ENCODE results near the gene RAB36.

RAB36 gene

DNA sequence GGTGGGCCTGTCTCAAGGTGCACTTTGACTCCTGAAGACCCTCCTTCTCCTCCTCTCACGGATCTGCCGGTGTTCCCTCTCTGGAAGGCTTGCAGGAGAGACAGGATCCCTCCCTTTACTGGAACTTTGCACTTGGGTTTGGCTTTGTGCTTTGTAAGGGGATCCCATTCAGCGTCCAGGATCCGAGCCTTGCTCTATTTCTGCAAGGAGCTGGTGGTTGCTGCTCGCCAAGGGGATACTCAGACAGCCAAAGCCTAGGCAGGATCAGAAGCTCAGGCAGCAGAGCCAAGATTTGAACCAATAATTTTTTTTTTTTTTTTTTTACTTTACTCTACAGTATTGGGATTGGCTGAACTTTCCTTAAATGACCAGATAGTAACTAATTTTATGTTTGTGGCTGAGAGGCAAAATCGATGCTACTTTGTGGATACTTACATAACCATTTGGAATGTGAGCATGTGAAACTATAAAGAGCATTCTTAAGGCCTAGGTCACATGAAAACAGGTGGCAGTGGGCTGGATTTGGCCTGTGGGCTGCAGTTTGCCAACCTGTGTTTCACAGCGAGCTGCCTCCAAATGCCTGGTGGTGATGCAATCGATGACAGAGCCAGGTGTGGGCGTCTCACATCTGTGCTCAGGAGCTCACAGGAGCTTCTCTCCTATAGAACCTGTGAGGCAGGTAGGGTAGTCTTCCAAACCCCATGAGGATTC, 60.2 kb downstream of the RAB36 start:
- TF ChIP-seq, protein P1, sequence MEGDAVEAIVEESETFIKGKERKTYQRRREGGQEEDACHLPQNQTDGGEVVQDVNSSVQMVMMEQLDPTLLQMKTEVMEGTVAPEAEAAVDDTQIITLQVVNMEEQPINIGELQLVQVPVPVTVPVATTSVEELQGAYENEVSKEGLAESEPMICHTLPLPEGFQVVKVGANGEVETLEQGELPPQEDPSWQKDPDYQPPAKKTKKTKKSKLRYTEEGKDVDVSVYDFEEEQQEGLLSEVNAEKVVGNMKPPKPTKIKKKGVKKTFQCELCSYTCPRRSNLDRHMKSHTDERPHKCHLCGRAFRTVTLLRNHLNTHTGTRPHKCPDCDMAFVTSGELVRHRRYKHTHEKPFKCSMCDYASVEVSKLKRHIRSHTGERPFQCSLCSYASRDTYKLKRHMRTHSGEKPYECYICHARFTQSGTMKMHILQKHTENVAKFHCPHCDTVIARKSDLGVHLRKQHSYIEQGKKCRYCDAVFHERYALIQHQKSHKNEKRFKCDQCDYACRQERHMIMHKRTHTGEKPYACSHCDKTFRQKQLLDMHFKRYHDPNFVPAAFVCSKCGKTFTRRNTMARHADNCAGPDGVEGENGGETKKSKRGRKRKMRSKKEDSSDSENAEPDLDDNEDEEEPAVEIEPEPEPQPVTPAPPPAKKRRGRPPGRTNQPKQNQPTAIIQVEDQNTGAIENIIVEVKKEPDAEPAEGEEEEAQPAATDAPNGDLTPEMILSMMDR (IDR thresholded peaks at IDR 0.05; ENCODE audit: low read length, missing control alignments), result no peak
- no peak overlapping the region for H3K4me3 ChIP-seq (replicated peaks; ENCODE audit: low read depth, low read length)
- no peak for DNase-seq (ENCODE audit: low read depth)

DNA sequence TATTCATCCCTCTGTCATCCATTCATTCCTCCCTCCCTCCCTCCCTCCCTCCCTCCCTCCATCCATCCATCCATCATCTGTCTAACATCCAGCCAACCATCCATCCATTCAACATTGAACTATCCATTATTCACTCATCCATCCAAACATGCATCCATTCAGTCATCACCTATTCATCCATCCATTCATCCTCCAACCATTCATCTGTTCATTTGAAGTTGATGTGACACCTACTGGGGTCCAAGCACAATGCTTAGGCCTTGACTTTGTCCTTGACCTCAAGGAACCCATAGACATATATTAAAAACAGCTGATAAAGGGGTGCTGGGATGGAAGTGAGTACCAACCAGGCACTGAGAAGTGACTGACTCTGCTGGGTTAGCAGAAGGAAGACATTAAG, 61.6 kb downstream of the RAB36 start:
- DNase-seq (ENCODE audit: low read depth), result no peak
- TF ChIP-seq, protein P1 (IDR thresholded peaks at IDR 0.05; ENCODE audit: low read length, missing control alignments), result no peak
- no peak overlapping the region for H3K4me3 ChIP-seq (replicated peaks; ENCODE audit: low read depth, low read length)

DNA sequence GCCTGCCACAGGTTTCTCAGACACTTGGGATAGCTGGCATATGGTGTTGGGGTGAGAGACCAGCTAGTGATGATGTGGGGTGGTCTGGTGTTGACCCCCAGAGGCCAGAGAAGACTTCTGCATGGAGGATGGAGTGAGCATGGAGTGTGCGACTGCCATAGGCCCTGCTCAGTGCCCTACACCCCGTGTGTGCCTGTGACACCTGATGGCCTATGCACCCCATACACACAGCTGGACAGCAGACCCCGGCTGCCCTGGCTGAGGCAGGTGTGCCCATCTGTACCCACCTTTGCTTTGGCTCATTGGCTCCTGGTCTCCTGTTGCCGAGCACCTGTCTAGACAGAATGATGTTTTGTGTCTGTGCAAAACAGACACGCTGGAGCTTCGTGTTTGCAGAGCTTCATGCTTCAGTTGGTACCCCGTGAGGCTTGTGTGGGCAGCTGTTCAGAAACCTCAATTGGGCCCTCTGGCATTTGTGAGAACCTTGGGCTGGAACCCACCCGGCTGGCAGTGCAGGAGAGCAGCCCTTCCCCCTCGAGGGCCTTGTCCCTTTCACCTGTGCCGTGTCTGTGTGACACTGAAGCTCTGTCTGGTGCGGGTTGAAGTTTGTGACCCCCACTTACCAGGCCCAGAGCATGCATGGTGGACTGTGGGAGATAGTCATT, 62.6 kb downstream of the RAB36 start:
- no peak overlapping the region for H3K4me3 ChIP-seq (replicated peaks; ENCODE audit: low read depth, low read length)
- DNase-seq (ENCODE audit: low read depth), result no peak

DNA sequence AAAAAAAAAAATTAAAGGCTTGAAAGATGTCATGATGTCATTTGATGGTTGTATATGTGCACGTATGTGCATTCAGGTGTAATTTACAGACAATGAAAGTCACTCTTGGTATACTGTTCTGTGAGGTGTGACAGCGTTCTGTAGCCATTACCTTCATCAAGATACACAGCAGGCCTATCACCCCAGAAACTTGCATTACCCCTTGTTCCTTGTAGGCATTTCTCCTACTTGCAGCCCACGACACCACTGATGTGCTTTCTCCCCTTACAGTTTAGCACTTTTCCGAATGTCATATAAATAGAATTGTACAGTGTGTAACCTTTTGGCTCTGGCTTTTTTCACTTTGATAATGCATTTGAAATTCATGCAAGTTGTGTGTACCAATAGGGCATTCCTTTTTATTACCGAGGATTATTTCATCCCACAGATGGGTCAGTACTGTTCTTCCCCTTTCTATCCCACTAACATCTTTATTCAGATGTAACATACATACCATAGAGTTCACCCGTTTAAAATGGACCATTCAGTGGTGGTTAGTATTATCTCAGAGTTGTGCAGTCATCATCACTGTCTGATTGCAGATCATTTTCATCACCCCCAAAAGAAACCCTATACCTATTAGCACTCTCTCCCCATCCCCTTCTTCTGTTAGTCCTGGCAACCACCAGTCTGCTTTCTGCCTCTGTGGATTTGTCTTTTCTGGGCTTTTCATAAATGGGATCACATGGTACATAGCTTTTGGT, 65.3 kb downstream of the RAB36 start:
- TF ChIP-seq, protein P1 (IDR thresholded peaks at IDR 0.05; ENCODE audit: low read length, missing control alignments), result no peak
- H3K4me3 ChIP-seq (replicated peaks; ENCODE audit: low read depth, low read length), result no peak overlapping the region
- DNase-seq (ENCODE audit: low read depth), result no peak

More for the DNA sequence above, 62.6 kb downstream of the RAB36 start:
- TF ChIP-seq, protein P1 (IDR thresholded peaks at IDR 0.05; ENCODE audit: low read length, missing control alignments), result no peak

DNA sequence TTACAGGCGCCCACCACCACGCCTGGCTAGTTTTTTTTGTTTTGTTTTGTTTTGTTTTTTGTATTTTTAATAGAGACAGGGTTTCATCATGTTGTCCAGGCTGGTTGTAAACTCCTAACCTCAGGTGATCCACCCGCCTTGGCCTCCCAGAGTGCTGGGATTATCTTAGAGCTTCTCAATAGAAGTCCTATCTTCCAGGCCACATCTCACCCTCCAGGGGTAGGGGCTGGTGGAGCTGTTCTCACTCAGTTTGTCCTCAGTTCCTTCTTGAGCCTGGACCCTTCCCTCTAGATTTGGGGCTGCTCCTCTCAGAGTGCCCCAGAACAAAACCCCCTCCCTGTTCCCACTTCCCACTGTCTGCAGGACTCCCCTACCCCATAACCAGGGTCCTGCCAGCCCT, 66.3 kb downstream of the RAB36 start:
- DNase-seq (ENCODE audit: low read depth), result no peak
- no peak overlapping the region for H3K4me3 ChIP-seq (replicated peaks; ENCODE audit: low read depth, low read length)
- TF ChIP-seq, protein P1 (IDR thresholded peaks at IDR 0.05; ENCODE audit: low read length, missing control alignments), result no peak

DNA sequence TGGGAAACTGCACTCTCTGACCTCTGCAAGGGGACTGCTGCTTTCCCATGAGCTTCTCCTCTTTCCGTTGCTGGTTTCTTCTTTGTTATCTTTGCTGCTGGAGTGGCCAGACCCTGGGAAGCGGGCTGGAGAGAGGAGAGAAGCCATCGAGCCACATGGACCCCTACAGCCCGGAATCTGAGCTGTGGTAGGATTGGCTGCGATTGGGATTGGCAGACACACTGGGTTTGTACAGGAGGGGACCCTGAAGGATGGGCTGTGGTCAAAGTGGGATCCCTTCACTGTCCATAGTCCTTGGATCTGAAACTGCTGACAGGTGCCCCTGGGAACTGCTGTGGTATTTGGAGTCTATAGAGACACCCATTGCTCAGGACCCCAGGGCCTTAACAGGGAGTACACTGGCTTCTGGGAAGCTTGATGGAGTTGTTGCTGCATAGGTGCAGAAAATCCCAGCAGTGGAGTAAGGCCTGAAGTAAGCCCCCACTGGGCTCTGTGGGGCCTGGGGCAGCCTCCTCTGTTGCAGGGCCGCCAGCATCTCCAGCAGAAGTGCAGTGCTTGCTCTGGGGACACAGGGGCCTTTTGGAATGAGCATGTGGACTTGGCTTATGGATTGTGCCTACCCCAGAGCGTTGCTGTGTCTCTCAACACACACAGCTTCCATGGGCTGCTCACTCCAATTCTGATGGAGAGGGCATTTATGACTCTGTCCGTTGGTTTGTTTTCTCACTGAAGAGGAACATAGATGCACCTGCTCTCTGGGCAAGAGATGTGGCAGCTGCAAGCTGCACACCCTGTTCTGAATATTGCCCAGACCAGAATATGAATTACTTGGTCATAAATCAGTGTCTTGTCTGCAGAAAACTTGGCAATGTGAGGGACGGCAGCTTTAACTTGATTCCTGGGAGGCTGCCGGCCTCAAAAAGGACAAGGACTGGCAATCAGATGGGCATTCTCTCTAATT, 67.1 kb downstream of the RAB36 start:
- no peak overlapping the region for H3K4me3 ChIP-seq (replicated peaks; ENCODE audit: low read depth, low read length)
- TF ChIP-seq, protein P1 (IDR thresholded peaks at IDR 0.05; ENCODE audit: low read length, missing control alignments), result no peak
- DNase-seq (ENCODE audit: low read depth), result no peak

All from fibroblast of pulmonary artery (primary cell).